Esophagus muscularis mucosa (tissue), 4 donors: ENCODE measurements around the gene FBXW11. TPM values are rescaled to one million over a fixed set of nuclear protein-coding genes. Genes with fewer than 3 reads are reported as not detected.

ENCODE experiments used
- DNase-seq: peaks from one replicate; pipeline ENCODE4 v3.0.0-alpha.2; 2017; ENCODE audit errors: extremely low spot score
- H3K27ac ChIP-seq, 4 donors: fragments of 200-600 bp; sonication (generic); replicated peaks in 1 of 4; 1 replicate in 3 of 4; 2 replicates in 1 of 4; pipeline ENCODE4 v1.5.1; 2016 to 2019; ENCODE audit warnings: mild to moderate bottlenecking in 1 of 4
- H3K27me3 ChIP-seq, 4 donors: fragments of 200-600 bp; sonication (generic); one replicate each; pipeline versions ENCODE4 v1.5.1 to v1.6.0; 2016 to 2019
- H3K36me3 ChIP-seq, 4 donors: fragments of 200-600 bp; sonication (generic); one replicate each; pipeline ENCODE4 v1.5.1; 2016 to 2019
- H3K4me1 ChIP-seq, 4 donors: fragments of 200-600 bp; sonication (generic); one replicate each; pipeline ENCODE4 v1.5.1; 2016 to 2019
- H3K4me3 ChIP-seq, 4 donors: fragments of 200-600 bp; sonication (generic); 1 replicate in 2 of 4; 2 replicates in 2 of 4; pipeline ENCODE4 v1.5.1; 2016 to 2019; ENCODE audit warnings: mild to moderate bottlenecking in 4 of 4, moderate library complexity in 1 of 4
- H3K9me3 ChIP-seq, 4 donors: fragments of 200-600 bp; sonication (generic); 1 replicate in 3 of 4; 2 replicates in 1 of 4; pipeline ENCODE4 v1.5.1; 2016 to 2019
- CTCF ChIP-seq, 3 experiments: fragments of 200-600 bp in 2 of 3; fragments of 450-650 bp in 1 of 3; sonication (generic) in 2 of 3; IDR thresholded peaks; one replicate each; pipeline ENCODE4 v1.5.1; 2017 to 2019; ENCODE audit warnings: antibody characterized with exemption in 3 of 3, mild to moderate bottlenecking in 2 of 3, moderate library complexity in 1 of 3
- EP300 ChIP-seq: sonication (generic); formaldehyde crosslinking; IDR thresholded peaks from one replicate; pipeline ENCODE4 v1.6.1; 2017; ENCODE audit warnings: antibody characterized with exemption
- POLR2A ChIP-seq: fragments of 450-650 bp; IDR thresholded peaks from one replicate; pipeline ENCODE4 v1.6.1; 2017; ENCODE audit warnings: antibody characterized with exemption, moderate library complexity, mild to moderate bottlenecking, low read depth
- POLR2AphosphoS5 ChIP-seq, 2 donors: sonication (generic); formaldehyde crosslinking; IDR thresholded peaks; one replicate each; pipeline ENCODE4 v1.6.1; 2017; ENCODE audit warnings: antibody characterized with exemption in 2 of 2
- WGBS: methylation state at CpG from one replicate; pipeline ENCODE4 v1.1.5; 2018; 5-methylcytosine and 5-hydroxymethylcytosine counted together
- intact Hi-C: fragments of 100-400 bp; cut with DNase I; formaldehyde crosslinking; loops from one replicate; pipeline ENCODE4 v1.15.1; 2023
- total RNA-seq, 4 donors: library from RNA; depleted of rRNA; stranded (reverse); fragments of >200 nt; gene quantifications; one replicate each; pipeline versions ENCODE4 v1.1.0 to v1.2.1, GENCODE V29; 2016

The FBXW11 gene
- total RNA-seq, 4 donors from 2014 or later, result 60.8 to 75.6 (median 66.3) TPM

GRCh38 chr5:172002840-172003512 lies 3.5 kb downstream of the FBXW11 start:
- no peak for DNase-seq
- H3K36me3 ChIP-seq, result no peaks in the 10 kb centered on the region
- H3K9me3 ChIP-seq, result no peaks in the 10 kb centered on the region
- no peaks in the 10 kb centered on the region for H3K27me3 ChIP-seq
- intact Hi-C loops, result loop anchor here (2.0 to 5.0 kb wide), 2 partner anchors 41 to 90 kb away; no protein-coding TSS in a partner anchor
- H3K4me1 ChIP-seq, result peaks cover 58 to 83% (median 75%) of the 10 kb centered on the region in 4 donors
- no peak for TF ChIP-seq POLR2AphosphoS5 (IDR thresholded peaks at IDR 0.05)
- TF ChIP-seq POLR2A, result no peak
- H3K4me3 ChIP-seq, result no peak overlapping the region
- 80% methylated on average over 6 of the region's 6 CpGs for WGBS
- H3K27ac ChIP-seq, result peak overlapping the region; percentile 1 to 91 (median 16)

GRCh38 chr5:172002310-172002709 lies 4.1 kb downstream of the FBXW11 start:
- Histone ChIP-seq H3K4me3 (no peak overlapping the region), H3K36me3 (no peaks in the 10 kb centered on the region), H3K9me3 (no peaks in the 10 kb centered on the region), H3K27me3 (no peaks in the 10 kb centered on the region), H3K27ac (no peak overlapping the region), H3K4me1 (peaks cover 51 to 82% (median 69%) of the 10 kb centered on the region in 4 donors)
- intact Hi-C loops, result loop anchor here (2.0 to 5.0 kb wide), 2 partner anchors 40 to 90 kb away; no protein-coding TSS in a partner anchor
- no peak for DNase-seq
- WGBS, result 34% methylated on average over 2 of the region's 2 CpGs
- TF ChIP-seq CTCF (IDR thresholded peaks at IDR 0.05) (peak in 2 of 3 experiments; percentile 7 to 36), POLR2AphosphoS5 (IDR thresholded peaks at IDR 0.05) (no peak), EP300 (no peak)

- Histone ChIP-seq H3K27ac (no peak overlapping the region), H3K36me3 (peaks cover 0 to 11% (median 0%) of the 10 kb centered on the region in 4 donors), H3K4me3 (no peak overlapping the region), H3K4me1 (peaks cover 52 to 84% (median 74%) of the 10 kb centered on the region in 4 donors), H3K9me3 (no peaks in the 10 kb centered on the region), H3K27me3 (no peaks in the 10 kb centered on the region)
- no peak for DNase-seq
- WGBS, result 89% methylated on average over 5 of the region's 5 CpGs
- intact Hi-C loops, result loop anchor here (5.0 kb wide), 1 partner anchor 38 kb away; no protein-coding TSS in a partner anchor
- TF ChIP-seq CTCF (IDR thresholded peaks at IDR 0.05), result no peak
- no peak for TF ChIP-seq POLR2AphosphoS5 (IDR thresholded peaks at IDR 0.05)
- no peak for TF ChIP-seq EP300
- TF ChIP-seq POLR2A, result no peak
These were observed 6.6 kb downstream of the FBXW11 start for GRCh38 chr5:171999877-172000276.

- H3K36me3 ChIP-seq, result peaks cover 0 to 11% (median 0%) of the 10 kb centered on the region in 4 donors
- no peaks in the 10 kb centered on the region for H3K27me3 ChIP-seq
- no peak for DNase-seq
- H3K4me1 ChIP-seq, result peaks cover 49 to 76% (median 67%) of the 10 kb centered on the region in 4 donors
- no peak overlapping the region for H3K4me3 ChIP-seq
- 100% methylated on average over 2 of the region's 2 CpGs for whole genome bisulfite sequencing
- TF ChIP-seq CTCF (IDR thresholded peaks at IDR 0.05) (no peak), POLR2AphosphoS5 (IDR thresholded peaks at IDR 0.05) (no peak), EP300 (no peak), POLR2A (no peak)
- H3K27ac ChIP-seq, result no peak overlapping the region
- intact Hi-C loops, result no loop called here
- H3K9me3 ChIP-seq, result no peaks in the 10 kb centered on the region
These were observed 7.3 kb downstream of the FBXW11 start for GRCh38 chr5:171999100-171999499.

- H3K27me3 ChIP-seq, result no peaks in the 10 kb centered on the region
- no peaks in the 10 kb centered on the region for H3K9me3 ChIP-seq
- WGBS, result 83% methylated on average over 3 of the region's 3 CpGs
- DNase-seq, result no peak
- TF ChIP-seq CTCF (IDR thresholded peaks at IDR 0.05), result no peak
- TF ChIP-seq POLR2AphosphoS5 (IDR thresholded peaks at IDR 0.05), result no peak
- no peak for TF ChIP-seq EP300
- TF ChIP-seq POLR2A, result no peak
- no peak overlapping the region for H3K4me3 ChIP-seq
- peaks cover 0 to 17% (median 0%) of the 10 kb centered on the region in 4 donors for H3K36me3 ChIP-seq
- H3K4me1 ChIP-seq, result peaks cover 29 to 63% (median 47%) of the 10 kb centered on the region in 4 donors
- no peak overlapping the region for H3K27ac ChIP-seq
- intact Hi-C loops, result no loop called here
These were observed 9.4 kb downstream of the FBXW11 start for GRCh38 chr5:171997011-171997410.
